Chondrocyte (in vitro differentiated cells): ENCODE measurements around the gene POLN. TPM values are rescaled to one million over a fixed set of nuclear protein-coding genes. Genes with fewer than 3 reads are reported as not detected.
"Not testable (repeated sequence)": the region's sequence is repeated elsewhere in the genome, so short reads cannot be mapped to it uniquely, and the experiment has no call there.

Source experiments
- DNase-seq: peaks from one replicate; pipeline ENCODE4 v3.0.0; 2021; ENCODE audit warnings: mixed read lengths, low spot score
- H3K27ac Mint-ChIP-seq: one replicate; pipeline ENCODE4 v1.8.0; 2021; ENCODE audit warnings: mild to moderate bottlenecking, moderate library complexity, mixed read lengths; ENCODE audit not compliant: unreplicated experiment
- H3K27me3 Mint-ChIP-seq: 2 replicates; pipeline ENCODE4 v1.8.0; 2021; ENCODE audit warnings: low read depth, mixed read lengths
- H3K36me3 Mint-ChIP-seq: 2 replicates; pipeline ENCODE4 v1.8.0; 2021; ENCODE audit warnings: low read depth, mixed read lengths
- H3K4me1 Mint-ChIP-seq: 2 replicates; pipeline ENCODE4 v1.8.0; 2021; ENCODE audit warnings: low read depth, mild to moderate bottlenecking, mixed read lengths
- H3K4me3 Mint-ChIP-seq: one replicate; pipeline ENCODE4 v1.8.0; 2021; ENCODE audit warnings: mild to moderate bottlenecking, moderate library complexity, mixed read lengths; ENCODE audit not compliant: unreplicated experiment
- H3K9me3 Mint-ChIP-seq: 2 replicates; pipeline ENCODE4 v1.8.0; 2021; ENCODE audit warnings: low read depth, mixed read lengths
- total RNA-seq: library from RNA; stranded (reverse); gene quantifications from 3 replicates; pipeline ENCODE4 v1.2.1, GENCODE V29; 2021
- TF ChIP-seq, protein P1 (sequence below): fragments of 200-600 bp; sonication (generic); IDR thresholded peaks from 2 replicates; pipeline ENCODE4 v1.5.0; 2021; ENCODE audit warnings: antibody characterized with exemption, mild to moderate bottlenecking, moderate library complexity

POLN gene
- total RNA-seq, 1 donor from 2014 or later: 5.5 TPM

- DNase-seq: no peak
- Mint-ChIP-seq H3K4me1 (peaks cover 8% of the 10 kb centered on the region), H3K4me3 (peak overlapping the region; percentile 74), H3K27me3 (peaks cover 8% of the 10 kb centered on the region), H3K27ac (no peak overlapping the region), H3K36me3 (no peaks in the 10 kb centered on the region), H3K9me3 (no peaks in the 10 kb centered on the region)
- TF ChIP-seq, protein P1, sequence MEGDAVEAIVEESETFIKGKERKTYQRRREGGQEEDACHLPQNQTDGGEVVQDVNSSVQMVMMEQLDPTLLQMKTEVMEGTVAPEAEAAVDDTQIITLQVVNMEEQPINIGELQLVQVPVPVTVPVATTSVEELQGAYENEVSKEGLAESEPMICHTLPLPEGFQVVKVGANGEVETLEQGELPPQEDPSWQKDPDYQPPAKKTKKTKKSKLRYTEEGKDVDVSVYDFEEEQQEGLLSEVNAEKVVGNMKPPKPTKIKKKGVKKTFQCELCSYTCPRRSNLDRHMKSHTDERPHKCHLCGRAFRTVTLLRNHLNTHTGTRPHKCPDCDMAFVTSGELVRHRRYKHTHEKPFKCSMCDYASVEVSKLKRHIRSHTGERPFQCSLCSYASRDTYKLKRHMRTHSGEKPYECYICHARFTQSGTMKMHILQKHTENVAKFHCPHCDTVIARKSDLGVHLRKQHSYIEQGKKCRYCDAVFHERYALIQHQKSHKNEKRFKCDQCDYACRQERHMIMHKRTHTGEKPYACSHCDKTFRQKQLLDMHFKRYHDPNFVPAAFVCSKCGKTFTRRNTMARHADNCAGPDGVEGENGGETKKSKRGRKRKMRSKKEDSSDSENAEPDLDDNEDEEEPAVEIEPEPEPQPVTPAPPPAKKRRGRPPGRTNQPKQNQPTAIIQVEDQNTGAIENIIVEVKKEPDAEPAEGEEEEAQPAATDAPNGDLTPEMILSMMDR: no peak
Observed at GRCh38 chr4:2041239-2042130, 200.4 kb downstream of the POLN start.

DNA sequence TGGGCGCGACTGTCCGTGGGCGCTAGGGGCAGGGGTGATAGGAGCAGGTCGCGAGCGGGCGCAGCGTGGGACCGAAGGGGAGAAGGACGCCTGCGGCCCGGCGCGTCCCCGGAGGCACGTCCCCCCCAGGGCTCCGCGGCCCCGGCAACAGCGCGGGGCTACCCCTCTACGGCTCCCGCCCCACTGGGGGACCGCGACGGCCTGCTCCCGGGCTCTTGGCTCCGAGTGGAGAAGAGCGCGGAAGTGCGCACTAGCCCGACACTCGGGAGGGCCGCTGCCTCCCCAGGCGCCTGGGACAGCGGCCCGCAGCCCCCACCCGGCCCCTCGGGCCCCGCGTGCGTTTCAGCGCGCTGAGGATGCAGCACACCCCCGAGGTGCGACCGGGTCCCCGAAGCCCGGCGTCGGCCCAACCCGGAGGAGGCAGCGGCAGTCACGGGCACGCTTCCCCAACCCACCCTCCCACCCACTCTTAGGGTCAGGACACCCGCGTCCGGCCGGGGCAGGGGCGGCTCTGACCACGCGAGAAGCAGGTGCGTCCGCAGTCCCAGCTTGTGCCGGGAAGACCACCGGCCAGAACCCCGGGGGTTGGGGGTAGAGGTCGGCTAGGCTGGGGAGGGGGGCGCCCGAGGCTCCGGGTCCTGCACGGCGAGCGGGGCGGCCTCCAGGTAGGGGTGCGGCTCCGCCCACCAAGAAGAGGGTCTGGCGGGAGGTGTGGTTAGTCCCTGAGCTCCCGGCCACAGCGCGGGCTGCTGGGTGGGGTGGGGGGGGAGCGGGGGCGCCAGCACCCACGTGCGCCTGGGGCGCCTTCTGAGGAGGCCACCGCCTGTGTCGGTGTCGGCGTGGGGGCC is 201.3 kb downstream of the POLN start:
- no peak overlapping the region for H3K27ac Mint-ChIP-seq
- peak overlapping the region; percentile 45 for H3K4me3 Mint-ChIP-seq
- peaks cover 8% of the 10 kb centered on the region for H3K4me1 Mint-ChIP-seq
- TF ChIP-seq, protein P1: no peak
- peaks cover 8% of the 10 kb centered on the region for H3K27me3 Mint-ChIP-seq
- no peak for DNase-seq
- no peaks in the 10 kb centered on the region for H3K36me3 Mint-ChIP-seq
- H3K9me3 Mint-ChIP-seq: no peaks in the 10 kb centered on the region

GRCh38 chr4:2036866-2037265 is 205.1 kb downstream of the POLN start:
- DNase-seq: no peak
- H3K27ac Mint-ChIP-seq: no peak overlapping the region
- peaks cover 5% of the 10 kb centered on the region for H3K36me3 Mint-ChIP-seq
- peaks cover 6% of the 10 kb centered on the region for H3K9me3 Mint-ChIP-seq
- H3K27me3 Mint-ChIP-seq: peaks cover 28% of the 10 kb centered on the region
- H3K4me3 Mint-ChIP-seq: no peak overlapping the region
- TF ChIP-seq, protein P1: no peak
- peaks cover 8% of the 10 kb centered on the region for H3K4me1 Mint-ChIP-seq

DNA sequence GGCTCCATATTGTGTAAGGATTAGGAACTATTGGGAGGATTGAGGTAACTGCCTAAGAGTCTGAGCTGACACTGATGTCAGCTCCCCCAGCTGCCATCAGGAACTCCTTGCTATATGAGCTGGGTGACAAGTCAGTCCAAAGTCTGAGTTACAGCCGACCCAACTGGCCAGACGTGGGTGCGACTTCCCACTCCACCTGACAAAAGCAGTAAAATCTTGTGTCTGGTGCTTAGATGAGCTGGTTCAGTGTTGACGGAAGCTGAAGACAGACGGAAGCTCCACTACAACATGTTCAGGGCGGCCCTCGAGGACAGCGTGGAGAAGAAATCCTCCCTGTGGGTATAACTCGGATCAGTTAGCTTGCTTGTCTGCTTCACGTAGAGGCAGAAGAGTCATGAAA is 205.6 kb downstream of the POLN start:
- DNase-seq: no peak
- H3K4me3 Mint-ChIP-seq: no peak overlapping the region
- no peak overlapping the region for H3K27ac Mint-ChIP-seq
- peaks cover 5% of the 10 kb centered on the region for H3K36me3 Mint-ChIP-seq
- TF ChIP-seq, protein P1: no peak
- peaks cover 6% of the 10 kb centered on the region for H3K9me3 Mint-ChIP-seq
- peaks cover 29% of the 10 kb centered on the region for H3K27me3 Mint-ChIP-seq
- H3K4me1 Mint-ChIP-seq: peaks cover 6% of the 10 kb centered on the region

DNA sequence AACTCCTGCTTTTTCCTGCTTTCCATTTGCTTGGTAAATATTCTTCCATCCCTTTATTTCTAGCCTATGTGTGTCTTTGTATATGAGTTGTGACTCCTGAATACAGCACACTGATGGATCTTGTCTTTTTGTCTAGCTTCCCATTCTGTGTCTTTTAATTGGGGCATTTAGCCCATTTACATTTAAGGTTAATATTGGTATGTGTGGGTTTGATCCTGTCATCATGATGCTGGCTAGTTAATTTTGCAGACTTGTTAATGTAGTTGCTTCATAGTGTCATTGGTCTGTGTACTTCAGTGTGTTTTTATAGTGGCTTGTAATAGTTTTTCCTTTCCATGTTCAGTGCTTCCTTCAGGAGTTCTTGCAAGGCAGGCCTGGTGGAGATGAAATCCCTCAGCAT is 210.8 kb downstream of the POLN start:
- Mint-ChIP-seq H3K27me3 (peaks cover 50% of the 10 kb centered on the region), H3K36me3 (peaks cover 11% of the 10 kb centered on the region), H3K9me3 (peaks cover 10% of the 10 kb centered on the region)
- not testable (repeated sequence) for DNase-seq, H3K4me3 Mint-ChIP-seq, H3K27ac Mint-ChIP-seq, H3K4me1 Mint-ChIP-seq

- not testable (repeated sequence) for H3K27ac Mint-ChIP-seq, H3K36me3 Mint-ChIP-seq, H3K4me3 Mint-ChIP-seq, H3K9me3 Mint-ChIP-seq, DNase-seq, H3K4me1 Mint-ChIP-seq
- H3K27me3 Mint-ChIP-seq: peaks cover 37% of the 10 kb centered on the region
Observed at GRCh38 chr4:2027120-2027519, 214.8 kb downstream of the POLN start.
